Liver (tissue), 3 donors: ENCODE data around the gene DOCK9.

ENCODE experiments used
- CTCF ChIP-seq: fragments of 150-350 bp; IDR thresholded peaks from 2 replicates; pipeline ENCODE4 v1.5.1; 2017; ENCODE audit warnings: improper control_type of control experiment, low read depth, low read length; ENCODE audit not compliant: missing input control
- FOXA1 ChIP-seq: IDR thresholded peaks from 2 replicates; pipeline ENCODE4 v1.6.1; 2016; ENCODE audit warnings: antibody characterized with exemption
- GABPA ChIP-seq, 2 donors: IDR thresholded peaks in 1 of 2; conservative IDR thresholded peaks in 1 of 2; 2 replicates each; pipeline ENCODE4 v1.6.1; 2016; ENCODE audit warnings: antibody characterized with exemption in 2 of 2, mild to moderate bottlenecking in 1 of 2, moderate library complexity in 1 of 2
- MAX ChIP-seq: IDR thresholded peaks from 2 replicates; pipeline ENCODE4 v1.6.1; 2016; ENCODE audit warnings: antibody characterized with exemption
- RAD21 ChIP-seq, 2 donors: IDR thresholded peaks; 2 replicates each; pipeline ENCODE4 v1.6.1; 2016; ENCODE audit warnings: antibody characterized with exemption in 2 of 2, mild to moderate bottlenecking in 2 of 2
- TAF1 ChIP-seq: conservative IDR thresholded peaks from 2 replicates; pipeline ENCODE4 v1.6.1; 2016; ENCODE audit warnings: antibody characterized with exemption, mild to moderate bottlenecking
- ZBTB33 ChIP-seq: IDR thresholded peaks from 2 replicates; pipeline ENCODE4 v1.6.1; 2016; ENCODE audit warnings: antibody characterized with exemption
- TF ChIP-seq, protein P1 (sequence below): IDR thresholded peaks from 2 replicates; pipeline ENCODE4 v1.6.1; 2016; ENCODE audit warnings: antibody characterized with exemption
- donor health status: healthy.
- donor health status: healthy.

DNA sequence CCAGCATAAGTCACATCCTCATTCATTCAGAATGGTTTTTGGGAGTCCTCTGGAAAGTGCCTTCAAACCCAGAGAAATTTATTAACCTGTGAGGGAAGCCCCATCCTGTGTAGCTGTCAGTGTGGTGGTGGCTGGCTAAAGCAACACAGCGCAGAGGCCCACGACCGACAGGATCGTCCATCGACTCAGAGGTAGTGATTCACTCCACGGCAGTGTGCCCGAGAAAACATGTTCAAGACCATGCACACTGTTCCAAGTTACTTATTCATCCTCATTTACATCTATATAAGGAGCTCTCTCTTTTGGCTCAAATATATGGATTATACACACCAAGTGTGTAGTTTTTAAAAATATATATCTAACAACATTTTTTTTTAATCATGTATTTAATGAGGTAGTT lies 129.1 kb downstream of the DOCK9 start:
- TF ChIP-seq TAF1 = no peak
- no peak for TF ChIP-seq CTCF
- TF ChIP-seq FOXA1 = no peak
- no peak for TF ChIP-seq RAD21 (IDR thresholded peaks at IDR 0.05)
- TF ChIP-seq, protein P1, sequence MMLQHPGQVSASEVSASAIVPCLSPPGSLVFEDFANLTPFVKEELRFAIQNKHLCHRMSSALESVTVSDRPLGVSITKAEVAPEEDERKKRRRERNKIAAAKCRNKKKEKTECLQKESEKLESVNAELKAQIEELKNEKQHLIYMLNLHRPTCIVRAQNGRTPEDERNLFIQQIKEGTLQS = no peak
- TF ChIP-seq MAX = no peak
- no peak for TF ChIP-seq ZBTB33
- TF ChIP-seq GABPA (IDR thresholded peaks at IDR 0.05 in 1 of 2, conservative IDR thresholded peaks at IDR 0.05 in 1 of 2) = no peak
